Endothelial cell of umbilical vein (primary cell): ENCODE data around the gene TLX1. TPM values are rescaled to one million over a fixed set of nuclear protein-coding genes. Genes with fewer than 3 reads are reported as not detected.

Experiments
- BruUV-seq: library from RNA; stranded (reverse); fragments of 400-500 nt; replicated peaks from 2 replicates; lab custom pipeline; 2021; lab: Mats Ljungman, UMichigan
- CTCF ChIA-PET: fragments of 300-600, 350-600 bp; sonication (Branson Sonifier 250); formaldehyde crosslinking; loops from one replicate; lab custom pipeline; 2021; ENCODE audit warnings: antibody characterized with exemption, inconsistent platforms; lab: Charles Lee
- POLR2A ChIA-PET: fragments of 300-600, 350-600 bp; sonication (Branson Sonifier 250); formaldehyde crosslinking; loops from one replicate; lab custom pipeline; 2021; ENCODE audit warnings: antibody characterized with exemption, inconsistent platforms; lab: Charles Lee
- DNase-seq: peaks from one replicate; pipeline ENCODE4 v3.0.0-alpha.2; 2011; ENCODE audit warnings: low read depth, low spot score
- FAIRE-seq: peaks from 2 replicates; lab custom pipeline; 2011; peaks lifted over from hg19 to GRCh38; lab: Jason Lieb, UNC
- H2AFZ ChIP-seq: 2 replicates; pipeline ENCODE4 v1.6.0; 2012; ENCODE audit warnings: low read depth, low read length, control low read depth, inconsistent platforms
- H3K27ac ChIP-seq: 2 replicates; pipeline ENCODE4 v1.5.1; 2011; ENCODE audit warnings: low read depth, mild to moderate bottlenecking, control low read depth, low read length, moderate library complexity; ENCODE audit not compliant: insufficient read depth
- H3K27me3 ChIP-seq, 2 experiments: 2 replicates each; pipeline versions ENCODE4 v1.6.0 to v1.6.1; 2011; ENCODE audit warnings: low read length in 2 of 2, mixed read lengths in 1 of 2; ENCODE audit not compliant: control insufficient read depth in 2 of 2, insufficient read depth in 2 of 2
- H3K36me3 ChIP-seq, 2 experiments: 2 replicates in 1 of 2; 3 replicates in 1 of 2; pipeline ENCODE4 v1.5.1; 2011; ENCODE audit warnings: low read length in 2 of 2, mild to moderate bottlenecking in 1 of 2, moderate library complexity in 1 of 2; ENCODE audit not compliant: control insufficient read depth in 2 of 2, insufficient read depth in 2 of 2; ENCODE audit errors: extremely low read depth in 1 of 2
- H3K4me1 ChIP-seq: 3 replicates; pipeline ENCODE4 v1.5.1; 2011; ENCODE audit warnings: mild to moderate bottlenecking, low read length; ENCODE audit not compliant: control insufficient read depth, insufficient read depth; ENCODE audit errors: extremely low read depth
- H3K4me2 ChIP-seq: 2 replicates; pipeline ENCODE4 v1.6.1; 2011; ENCODE audit warnings: low read length, control low read depth, mixed read lengths; ENCODE audit not compliant: insufficient read depth
- H3K4me3 ChIP-seq, 3 experiments: fragments of 200-600 bp in 1 of 3; sonication (generic), shearing (Covaris generic) in 1 of 3; replicated peaks in 1 of 3; 2 replicates each; pipeline ENCODE4 v1.5.1; 2011 to 2016; ENCODE audit warnings: control low read depth in 3 of 3, low read length in 3 of 3, mild to moderate bottlenecking in 2 of 3, inconsistent platforms in 1 of 3, low read depth in 1 of 3, moderate library complexity in 1 of 3; ENCODE audit not compliant: insufficient read depth in 1 of 3
- H3K79me2 ChIP-seq: 2 replicates; pipeline ENCODE4 v1.6.0; 2012; ENCODE audit warnings: low read length, inconsistent platforms; ENCODE audit not compliant: control insufficient read depth, insufficient read depth
- H3K9ac ChIP-seq: replicated peaks from 2 replicates; pipeline ENCODE3; 2011; ENCODE audit warnings: low read length, control low read depth; ENCODE audit not compliant: insufficient read depth; ENCODE audit errors: extremely low read depth
- H3K9me1 ChIP-seq: replicated peaks from 3 replicates; pipeline ENCODE4 v1.6.0; 2011; ENCODE audit warnings: mild to moderate bottlenecking, low read length; ENCODE audit not compliant: control insufficient read depth, insufficient read depth; ENCODE audit errors: extremely low read depth
- H3K9me3 ChIP-seq: replicated peaks from 2 replicates; pipeline ENCODE4 v1.5.1; 2012; ENCODE audit warnings: low read length, inconsistent platforms; ENCODE audit not compliant: control insufficient read depth, insufficient read depth
- H4K20me1 ChIP-seq: replicated peaks from 2 replicates; pipeline ENCODE3; 2011; ENCODE audit warnings: mild to moderate bottlenecking, low read length; ENCODE audit not compliant: control insufficient read depth, insufficient read depth; ENCODE audit errors: extremely low read depth
- EZH2 ChIP-seq: IDR thresholded peaks from 2 replicates; pipeline ENCODE4 v1.6.1; 2012; ENCODE audit warnings: borderline replicate concordance, low read depth, mild to moderate bottlenecking, moderate library complexity, low read length, inconsistent platforms; ENCODE audit not compliant: severe bottlenecking
- FOS ChIP-seq: IDR thresholded peaks from 2 replicates; pipeline ENCODE4 v1.6.1; 2011; ENCODE audit warnings: mild to moderate bottlenecking, low read length, moderate library complexity, borderline replicate concordance; ENCODE audit not compliant: insufficient read depth
- GATA2 ChIP-seq: IDR thresholded peaks from 2 replicates; pipeline ENCODE4 v1.7.0; 2011; ENCODE audit warnings: low read depth, mild to moderate bottlenecking, moderate library complexity, mixed read lengths, low read length; ENCODE audit not compliant: insufficient read length, insufficient read depth
- JUN ChIP-seq: IDR thresholded peaks from 2 replicates; pipeline ENCODE4 v1.6.1; 2011; ENCODE audit warnings: borderline replicate concordance, low read depth; ENCODE audit not compliant: insufficient read length, insufficient read depth
- MAX ChIP-seq: IDR thresholded peaks from 2 replicates; pipeline ENCODE4 v1.6.1; 2011; ENCODE audit not compliant: insufficient read depth, insufficient read length
- MYC ChIP-seq: IDR thresholded peaks from one replicate; pipeline ENCODE4 v1.6.1; 2011; ENCODE audit warnings: mild to moderate bottlenecking, low read depth, low read length
- POLR2A ChIP-seq: IDR thresholded peaks from 2 replicates; pipeline ENCODE4 v1.6.1; 2012; ENCODE audit warnings: low read depth, mild to moderate bottlenecking, control low read depth, low read length
- POLR2AphosphoS5 ChIP-seq: IDR thresholded peaks from 2 replicates; pipeline ENCODE4 v1.6.1; 2012; ENCODE audit warnings: low read depth, mild to moderate bottlenecking, control low read depth, low read length, moderate library complexity; ENCODE audit not compliant: insufficient read depth
- dilution Hi-C: fragments of 300-500 bp; cut with MboI; formaldehyde crosslinking; loops from one replicate; pipeline ENCODE4 v1.15.0; 2019; ENCODE audit warnings: low sequenced_read_pairs; ENCODE audit not compliant: extremely low pct_ligation_motif_present
- intact Hi-C: fragments of 100-400 bp; cut with micrococcal nuclease; formaldehyde crosslinking; loops from one replicate; pipeline ENCODE4 v1.10.0; 2022
- polyA plus RNA-seq, 4 experiments: library from polyadenylated mRNA; depleted of rRNA in 3 of 4; stranded (reverse) in 3 of 4; unstranded in 1 of 4; fragments of >200 nt; gene quantifications; 2 replicates each; pipeline versions ENCODE4 v1.2.1 to v1.2.3, GENCODE V29; 2011 to 2012; ENCODE audit warnings: missing spikeins in 1 of 4
- total RNA-seq: library from RNA; stranded (reverse); gene quantifications from 2 replicates; pipeline ENCODE4 v1.2.3, GENCODE V29; 2021
- TF ChIP-seq, protein P1 (sequence below), 2 donors: IDR thresholded peaks; 1 replicate in 1 of 2; 2 replicates in 1 of 2; pipeline ENCODE4 v1.5.1; 2011; ENCODE audit warnings: low read length in 2 of 2, mild to moderate bottlenecking in 2 of 2, moderate library complexity in 2 of 2, control low read depth in 1 of 2, inconsistent platforms in 1 of 2, low read depth in 1 of 2; ENCODE audit not compliant: insufficient read depth in 1 of 2; ENCODE audit errors: extremely low read depth in 1 of 2

The TLX1 gene
- total and polyA plus RNA-seq, 2 donors (not counting 3 experiments of a cell fraction or from before 2014, with no cell fraction given): not detected

DNA sequence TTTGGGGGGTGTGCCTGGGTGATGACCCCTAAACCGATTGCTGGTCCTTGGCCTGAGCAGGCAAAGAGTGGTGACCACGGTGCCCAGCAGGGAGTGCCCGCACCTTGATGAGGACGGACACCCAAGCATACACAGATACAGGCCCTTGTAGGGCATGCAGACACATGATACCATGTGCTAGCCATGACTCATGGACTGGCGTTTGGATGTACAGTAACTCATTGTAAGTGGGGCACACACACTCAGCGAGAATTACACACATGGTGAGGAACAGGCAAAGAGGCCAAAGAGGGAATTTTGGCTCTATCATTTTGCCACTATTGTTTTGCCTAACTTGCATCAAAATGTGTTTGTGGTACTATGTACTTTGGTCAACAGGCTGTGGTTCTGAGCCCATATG lies 45.3 kb upstream of the TLX1 start:
- H3K27me3 ChIP-seq: peaks cover 23 to 30% of the 10 kb centered on the region in 2 experiments
- H3K79me2 ChIP-seq: no peaks in the 10 kb centered on the region
- BruUV-seq: no TSS peak
- TF ChIP-seq JUN: no peak
- TF ChIP-seq POLR2A: no peak
- TF ChIP-seq MAX: no peak
- no peak for TF ChIP-seq GATA2
- TF ChIP-seq POLR2AphosphoS5: no peak
- TF ChIP-seq EZH2: no peak
- TF ChIP-seq, protein P1, sequence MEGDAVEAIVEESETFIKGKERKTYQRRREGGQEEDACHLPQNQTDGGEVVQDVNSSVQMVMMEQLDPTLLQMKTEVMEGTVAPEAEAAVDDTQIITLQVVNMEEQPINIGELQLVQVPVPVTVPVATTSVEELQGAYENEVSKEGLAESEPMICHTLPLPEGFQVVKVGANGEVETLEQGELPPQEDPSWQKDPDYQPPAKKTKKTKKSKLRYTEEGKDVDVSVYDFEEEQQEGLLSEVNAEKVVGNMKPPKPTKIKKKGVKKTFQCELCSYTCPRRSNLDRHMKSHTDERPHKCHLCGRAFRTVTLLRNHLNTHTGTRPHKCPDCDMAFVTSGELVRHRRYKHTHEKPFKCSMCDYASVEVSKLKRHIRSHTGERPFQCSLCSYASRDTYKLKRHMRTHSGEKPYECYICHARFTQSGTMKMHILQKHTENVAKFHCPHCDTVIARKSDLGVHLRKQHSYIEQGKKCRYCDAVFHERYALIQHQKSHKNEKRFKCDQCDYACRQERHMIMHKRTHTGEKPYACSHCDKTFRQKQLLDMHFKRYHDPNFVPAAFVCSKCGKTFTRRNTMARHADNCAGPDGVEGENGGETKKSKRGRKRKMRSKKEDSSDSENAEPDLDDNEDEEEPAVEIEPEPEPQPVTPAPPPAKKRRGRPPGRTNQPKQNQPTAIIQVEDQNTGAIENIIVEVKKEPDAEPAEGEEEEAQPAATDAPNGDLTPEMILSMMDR (IDR thresholded peaks at IDR 0.05; ENCODE audit: extremely low read depth in 1 of 2, insufficient read depth in 1 of 2, low read depth in 1 of 2, low read length in 2 of 2): no peak
- TF ChIP-seq MYC: no peak
- TF ChIP-seq FOS: no peak
- FAIRE-seq (no peak), DNase-seq (no peak)
- no peak overlapping the region for H3K9ac ChIP-seq
- no peaks in the 10 kb centered on the region for H3K36me3 ChIP-seq
- POLR2A ChIA-PET: no interaction called here
- no peak overlapping the region for H2AFZ ChIP-seq
- H3K4me2 ChIP-seq: no peak overlapping the region
- no peaks in the 10 kb centered on the region for H3K9me1 ChIP-seq
- no peak overlapping the region for H3K4me3 ChIP-seq
- H3K9me3 ChIP-seq: no peaks in the 10 kb centered on the region
- dilution Hi-C loops: no loop called here
- intact Hi-C loops: no loop called here
- CTCF ChIA-PET: interaction anchor here (1.2 to 6.7 kb wide), 3 partner anchors 11 to 56 kb away, joined by 5 to 52 read pairs (median 7); no protein-coding TSS in a partner anchor
- H3K27ac ChIP-seq: no peak overlapping the region
- no peaks in the 10 kb centered on the region for H3K4me1 ChIP-seq
- no peaks in the 10 kb centered on the region for H4K20me1 ChIP-seq
